ENCODE data around the gene SF3B4. TPM values are rescaled to one million over a fixed set of nuclear protein-coding genes. Genes with fewer than 3 reads are reported as not detected.
"Not testable (repeated sequence)": the region's sequence is repeated elsewhere in the genome, so short reads cannot be mapped to it uniquely, and the experiment has no call there.

Gene SF3B4
- total RNA-seq, 4 donors from 2014 or later: 7.6 to 16.9 (median 14.1) TPM

- no peak overlapping the region for H3K4me3 ChIP-seq
- DNase-seq: no peak
- H3K36me3 ChIP-seq: peaks cover 9 to 90% (median 10%) of the 10 kb centered on the region in 3 donors
- no peaks in the 10 kb centered on the region for H3K9me3 ChIP-seq
- WGBS, 2 donors: 56 to 73% methylated on average over 1 of the region's 1 CpG
- TF ChIP-seq, protein P1, sequence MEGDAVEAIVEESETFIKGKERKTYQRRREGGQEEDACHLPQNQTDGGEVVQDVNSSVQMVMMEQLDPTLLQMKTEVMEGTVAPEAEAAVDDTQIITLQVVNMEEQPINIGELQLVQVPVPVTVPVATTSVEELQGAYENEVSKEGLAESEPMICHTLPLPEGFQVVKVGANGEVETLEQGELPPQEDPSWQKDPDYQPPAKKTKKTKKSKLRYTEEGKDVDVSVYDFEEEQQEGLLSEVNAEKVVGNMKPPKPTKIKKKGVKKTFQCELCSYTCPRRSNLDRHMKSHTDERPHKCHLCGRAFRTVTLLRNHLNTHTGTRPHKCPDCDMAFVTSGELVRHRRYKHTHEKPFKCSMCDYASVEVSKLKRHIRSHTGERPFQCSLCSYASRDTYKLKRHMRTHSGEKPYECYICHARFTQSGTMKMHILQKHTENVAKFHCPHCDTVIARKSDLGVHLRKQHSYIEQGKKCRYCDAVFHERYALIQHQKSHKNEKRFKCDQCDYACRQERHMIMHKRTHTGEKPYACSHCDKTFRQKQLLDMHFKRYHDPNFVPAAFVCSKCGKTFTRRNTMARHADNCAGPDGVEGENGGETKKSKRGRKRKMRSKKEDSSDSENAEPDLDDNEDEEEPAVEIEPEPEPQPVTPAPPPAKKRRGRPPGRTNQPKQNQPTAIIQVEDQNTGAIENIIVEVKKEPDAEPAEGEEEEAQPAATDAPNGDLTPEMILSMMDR (IDR thresholded peaks at IDR 0.05): no peak
- no peak for TF ChIP-seq POLR2A (IDR thresholded peaks at IDR 0.05)
- peaks cover 0 to 30% (median 3%) of the 10 kb centered on the region in 3 donors for H3K4me1 ChIP-seq
- H3K27ac ChIP-seq: no peak overlapping the region
- H3K27me3 ChIP-seq: no peaks in the 10 kb centered on the region
- intact Hi-C loops (cut with DNase I): loop anchor here (10.0 kb wide), 1 partner anchor 218 kb away; no protein-coding TSS in a partner anchor
Measured at GRCh38 chr1:149966405-149966804, 38.8 kb upstream of the SF3B4 start.

DNA sequence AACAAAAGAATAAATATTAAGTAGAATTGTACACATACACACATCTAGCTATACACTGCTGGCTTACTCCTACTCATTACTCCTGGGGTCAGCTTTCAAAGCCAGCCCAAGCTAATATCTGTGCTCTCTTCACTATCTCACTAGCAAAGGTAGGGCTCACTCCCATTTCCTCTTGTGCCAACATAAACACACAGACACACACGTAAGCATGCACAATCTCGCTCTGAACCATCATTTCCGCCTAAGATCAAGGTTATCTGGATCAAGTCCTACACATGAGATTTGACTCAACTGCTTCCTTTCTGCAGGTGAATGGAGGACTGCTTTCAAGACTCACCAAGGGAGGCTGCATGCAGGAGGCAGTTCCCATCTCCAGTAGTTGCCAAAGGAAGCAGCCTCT is 37.8 kb upstream of the SF3B4 start:
- Histone ChIP-seq H3K4me3 (no peak overlapping the region), H3K27me3 (no peaks in the 10 kb centered on the region), H3K27ac (no peak overlapping the region), H3K36me3 (peaks cover 5 to 88% (median 9%) of the 10 kb centered on the region in 3 donors), H3K4me1 (peaks cover 0 to 31% (median 3%) of the 10 kb centered on the region in 3 donors), H3K9me3 (no peaks in the 10 kb centered on the region)
- no peak for DNase-seq
- 55 to 66% methylated on average over 3 of the region's 3 CpGs for WGBS, 2 donors
- TF ChIP-seq, protein P1 (IDR thresholded peaks at IDR 0.05): no peak
- no peak for TF ChIP-seq POLR2A (IDR thresholded peaks at IDR 0.05)
- intact Hi-C loops (cut with DNase I): loop anchor here (10.0 kb wide), 1 partner anchor 219 kb away; no protein-coding TSS in a partner anchor

DNA sequence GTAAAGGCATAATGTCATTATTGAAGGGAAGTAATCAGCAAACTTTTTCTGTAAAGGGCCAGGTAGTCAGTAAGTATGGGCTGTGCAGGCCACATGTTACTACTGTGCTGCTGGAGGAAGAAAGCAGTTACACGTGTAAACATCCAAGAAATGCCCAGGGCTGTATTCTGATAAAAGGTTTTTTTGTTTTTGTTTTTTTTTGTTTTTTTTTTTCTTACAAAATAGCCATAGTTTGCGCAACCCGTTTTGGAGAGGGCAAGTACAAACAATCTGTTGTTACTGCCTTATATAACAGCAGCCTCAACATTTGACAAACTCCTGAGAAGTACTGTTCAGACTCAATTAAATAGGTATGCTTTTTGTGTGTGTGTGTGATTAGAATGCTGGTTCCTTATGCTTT is 35.8 kb upstream of the SF3B4 start:
- H3K27ac ChIP-seq: peak overlapping the region in 2 of 4 donors; percentile 46 to 71

DNA sequence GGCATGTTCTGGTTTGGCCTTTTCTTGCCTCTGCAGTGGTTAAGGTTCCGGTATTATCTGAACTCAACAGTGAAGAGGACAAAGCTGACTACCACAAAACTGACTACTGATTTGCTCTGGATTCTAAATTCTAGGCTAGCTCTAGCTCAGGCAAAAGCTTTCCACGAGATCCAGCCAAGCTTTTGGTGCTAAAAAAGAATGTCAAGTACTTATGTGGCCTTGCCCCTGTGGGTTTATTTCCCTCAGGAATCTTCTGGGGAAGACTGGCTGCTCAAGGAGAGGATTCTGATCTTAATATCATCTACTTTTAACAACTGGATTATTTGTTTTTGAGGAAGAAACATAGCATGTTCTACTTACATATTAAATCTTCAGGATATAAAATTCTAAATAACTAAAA is 35.1 kb upstream of the SF3B4 start:
- TF ChIP-seq, protein P1 (IDR thresholded peaks at IDR 0.05): no peak
- TF ChIP-seq POLR2A (IDR thresholded peaks at IDR 0.05): no peak
- Histone ChIP-seq H3K36me3 (peaks cover 7 to 89% (median 12%) of the 10 kb centered on the region in 3 donors), H3K9me3 (no peaks in the 10 kb centered on the region), H3K27ac (peak overlapping the region in 3 of 4 donors; percentile 24 to 71 (median 46)), H3K4me3 (no peak overlapping the region), H3K4me1 (peaks cover 0 to 31% (median 3%) of the 10 kb centered on the region in 3 donors), H3K27me3 (no peaks in the 10 kb centered on the region)
- WGBS, 2 donors: 58 to 59% methylated on average over 2 of the region's 2 CpGs
- DNase-seq: no peak
- intact Hi-C loops (cut with DNase I): loop anchor here (5.0 to 10.0 kb wide), 2 partner anchors 90 to 222 kb away; no protein-coding TSS in a partner anchor

More for the DNA sequence above, 35.8 kb upstream of the SF3B4 start:
- WGBS, 2 donors: 30 to 40% methylated on average over 3 of the region's 3 CpGs
- Histone ChIP-seq H3K27me3 (no peaks in the 10 kb centered on the region), H3K4me1 (peaks cover 0 to 31% (median 3%) of the 10 kb centered on the region in 3 donors), H3K9me3 (no peaks in the 10 kb centered on the region), H3K36me3 (peaks cover 7 to 88% (median 9%) of the 10 kb centered on the region in 3 donors), H3K4me3 (no peak overlapping the region)
- DNase-seq: no peak
- TF ChIP-seq, protein P1 (IDR thresholded peaks at IDR 0.05): no peak
- no peak for TF ChIP-seq POLR2A (IDR thresholded peaks at IDR 0.05)
- intact Hi-C loops (cut with DNase I): loop anchor here (5.0 to 10.0 kb wide), 2 partner anchors 89 to 221 kb away; no protein-coding TSS in a partner anchor

DNA sequence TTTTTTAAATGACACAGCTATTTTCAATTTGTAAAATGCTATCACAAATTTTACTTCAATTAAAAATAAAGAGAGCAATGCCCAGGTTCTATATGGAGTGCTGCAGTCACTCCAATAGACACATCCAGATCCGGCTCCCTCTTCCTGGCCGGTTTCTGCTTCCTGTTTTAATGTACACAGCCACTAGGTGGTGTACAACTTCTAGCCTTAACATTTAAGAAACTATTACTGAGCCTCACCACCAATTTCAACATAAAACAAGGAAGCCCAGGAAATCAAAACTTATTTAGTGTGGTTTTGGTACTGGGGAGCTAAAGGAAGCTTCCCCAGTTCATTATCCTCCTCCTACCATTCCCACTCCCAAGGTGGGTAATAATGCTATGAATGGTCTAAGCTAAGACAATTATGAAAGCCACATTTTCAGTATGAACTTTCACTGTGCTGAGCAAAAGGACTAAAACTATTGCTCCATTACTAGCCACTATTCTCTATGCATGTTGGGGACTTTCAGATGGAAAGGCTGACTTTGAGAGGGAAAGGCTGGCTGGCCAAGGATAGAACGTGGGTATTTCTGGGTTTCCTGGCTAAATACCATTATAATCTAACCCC is 34.5 kb upstream of the SF3B4 start:
- WGBS, 2 donors: 17 to 19% methylated on average over 3 of the region's 3 CpGs
- peaks cover 0 to 31% (median 3%) of the 10 kb centered on the region in 3 donors for H3K4me1 ChIP-seq

GRCh38 chr1:149957548-149957947 is 29.9 kb upstream of the SF3B4 start:
- intact Hi-C loops (cut with DNase I); H3K27ac ChIP-seq; DNase-seq; H3K9me3 ChIP-seq; H3K27me3 ChIP-seq; H3K4me3 ChIP-seq: not testable (repeated sequence)
- WGBS, 2 donors: 89 to 95% methylated on average over 5 to 13 of the region's 14 CpGs
- Histone ChIP-seq H3K36me3 (peaks cover 7 to 55% (median 8%) of the 10 kb centered on the region in 3 donors), H3K4me1 (peaks cover 0 to 13% (median 3%) of the 10 kb centered on the region in 3 donors)

More for the DNA sequence above, 34.5 kb upstream of the SF3B4 start:
- no peak overlapping the region for H3K4me3 ChIP-seq
- peaks cover 7 to 89% (median 13%) of the 10 kb centered on the region in 3 donors for H3K36me3 ChIP-seq
- H3K27me3 ChIP-seq: no peaks in the 10 kb centered on the region
- intact Hi-C loops (cut with DNase I): loop anchor here (5.0 to 10.0 kb wide), 2 partner anchors 90 to 223 kb away; no protein-coding TSS in a partner anchor
- no peaks in the 10 kb centered on the region for H3K9me3 ChIP-seq
- peak; percentile 9 for DNase-seq
- peak overlapping the region; percentile 24 to 71 (median 36) for H3K27ac ChIP-seq
- TF ChIP-seq, protein P1 (IDR thresholded peaks at IDR 0.05): peak; percentile 58 to 87 (median 82)
- no peak for TF ChIP-seq POLR2A (IDR thresholded peaks at IDR 0.05)
